HEK293 (cell line): ENCODE data around the gene ABCA2.

Experiments used
- CTCF ChIA-PET: fragments of 350-600 bp; formaldehyde crosslinking; extraction: SDS; loops from one replicate; lab custom pipeline; 2021; ENCODE audit warnings: antibody characterized with exemption; lab: Yijun Ruan, JAX
- POLR2A ChIA-PET: fragments of 300-600 bp; formaldehyde crosslinking; extraction: SDS; loops from one replicate; lab custom pipeline; 2020; ENCODE audit warnings: antibody characterized with exemption, inconsistent platforms; lab: Yijun Ruan, JAX
- H3K27ac ChIP-seq: fragments of 200-500 bp; sonication (Bioruptor generic); 2 replicates; pipeline ENCODE4 v1.5.1; 2014; ENCODE audit warnings: low read depth, low read length, control low read depth, inconsistent platforms; ENCODE audit errors: extremely low read depth
- H3K36me3 ChIP-seq, 2 experiments: fragments of 200-500 bp in 1 of 2; sonication (Bioruptor generic) in 1 of 2; 1 replicate in 1 of 2; 2 replicates in 1 of 2; pipeline ENCODE4 v1.5.1; 2014 to 2017; ENCODE audit warnings: inconsistent platforms in 2 of 2, low read length in 2 of 2; ENCODE audit not compliant: control insufficient read depth in 2 of 2, insufficient read depth in 1 of 2
- H3K4me1 ChIP-seq: fragments of 200-500 bp; sonication (Bioruptor generic); 2 replicates; pipeline ENCODE4 v1.5.1; 2014; ENCODE audit warnings: mild to moderate bottlenecking, low read length, inconsistent platforms; ENCODE audit not compliant: control insufficient read depth, insufficient read depth
- H3K4me3 ChIP-seq: 2 replicates; pipeline ENCODE4 v1.5.1; 2011; ENCODE audit warnings: low read depth, mild to moderate bottlenecking, control low read depth, low read length, moderate library complexity
- H3K9me3 ChIP-seq: fragments of 200-500 bp; sonication (Bioruptor generic); 2 replicates; pipeline ENCODE4 v1.5.1; 2014; ENCODE audit warnings: low read depth, low read length, inconsistent platforms; ENCODE audit not compliant: control insufficient read depth, insufficient read depth
- BCL11B ChIP-seq: fragments of 450-650 bp; formaldehyde crosslinking; IDR thresholded peaks from 2 replicates; pipeline ENCODE4 v1.5.1; 2016; ENCODE audit warnings: low read depth, missing biosample characterization, missing genetic modification characterization
- EGR2 ChIP-seq: fragments of 450-650 bp; formaldehyde crosslinking; IDR thresholded peaks from 2 replicates; pipeline ENCODE4 v1.5.1; 2016; ENCODE audit warnings: low read depth, missing biosample characterization, missing genetic modification characterization
- GLIS2 ChIP-seq: fragments of 450-650 bp; formaldehyde crosslinking; IDR thresholded peaks from 2 replicates; pipeline ENCODE4 v1.5.1; 2016; ENCODE audit warnings: missing biosample characterization, missing genetic modification characterization
- HIC1 ChIP-seq: fragments of 450-650 bp; formaldehyde crosslinking; IDR thresholded peaks from 2 replicates; pipeline ENCODE4 v1.5.1; 2016; ENCODE audit warnings: missing biosample characterization, missing genetic modification characterization
- HOXA7 ChIP-seq: sonication (generic); formaldehyde crosslinking; IDR thresholded peaks from 2 replicates; pipeline ENCODE4 v1.8.1; 2022; ENCODE audit warnings: missing genetic modification reagents, borderline replicate concordance
- KLF1 ChIP-seq: fragments of 450-650 bp; formaldehyde crosslinking; IDR thresholded peaks from 2 replicates; pipeline ENCODE4 v1.5.1; 2016; ENCODE audit warnings: missing biosample characterization, missing genetic modification characterization
- KLF8 ChIP-seq: fragments of 450-650 bp; formaldehyde crosslinking; IDR thresholded peaks from 2 replicates; pipeline ENCODE4 v1.5.1; 2016; ENCODE audit warnings: missing biosample characterization, missing genetic modification characterization
- MYNN ChIP-seq: fragments of 450-650 bp; formaldehyde crosslinking; IDR thresholded peaks from 2 replicates; pipeline ENCODE4 v1.5.1; 2016; ENCODE audit warnings: missing biosample characterization, missing genetic modification characterization, borderline replicate concordance
- PATZ1 ChIP-seq: fragments of 450-650 bp; formaldehyde crosslinking; IDR thresholded peaks from 2 replicates; pipeline ENCODE4 v1.5.1; 2016; ENCODE audit warnings: missing biosample characterization, missing genetic modification characterization
- REST ChIP-seq: fragments of 450-650 bp; formaldehyde crosslinking; IDR thresholded peaks from 2 replicates; pipeline ENCODE4 v1.5.1; 2016; ENCODE audit warnings: missing biosample characterization, missing genetic modification characterization
- SP3 ChIP-seq: fragments of 450-650 bp; formaldehyde crosslinking; IDR thresholded peaks from 2 replicates; pipeline ENCODE4 v1.5.1; 2016; ENCODE audit warnings: missing biosample characterization, missing genetic modification characterization
- ZBTB26 ChIP-seq: fragments of 450-650 bp; formaldehyde crosslinking; optimal IDR thresholded peaks from 2 replicates; pipeline ENCODE3; 2016; ENCODE audit warnings: missing biosample characterization, mild to moderate bottlenecking, missing genetic modification characterization
- ZBTB6 ChIP-seq: fragments of 450-650 bp; formaldehyde crosslinking; IDR thresholded peaks from 2 replicates; pipeline ENCODE4 v1.5.1; 2017; ENCODE audit warnings: missing biosample characterization, missing genetic modification characterization
- ZBTB7A ChIP-seq: fragments of 450-650 bp; formaldehyde crosslinking; IDR thresholded peaks from 2 replicates; pipeline ENCODE4 v1.5.1; 2016; ENCODE audit warnings: low read depth, missing biosample characterization, missing genetic modification characterization
- ZFHX2 ChIP-seq: fragments of 450-650 bp; formaldehyde crosslinking; conservative IDR thresholded peaks from 2 replicates; pipeline ENCODE4 v1.5.1; 2016; ENCODE audit warnings: missing biosample characterization, missing genetic modification characterization
- ZFP41 ChIP-seq: fragments of 450-650 bp; formaldehyde crosslinking; IDR thresholded peaks from 2 replicates; pipeline ENCODE4 v1.5.1; 2016; ENCODE audit warnings: missing biosample characterization, missing genetic modification characterization, borderline replicate concordance
- ZNF148 ChIP-seq: fragments of 450-650 bp; formaldehyde crosslinking; IDR thresholded peaks from 2 replicates; pipeline ENCODE4 v1.5.0; 2017; ENCODE audit warnings: missing biosample characterization, missing genetic modification characterization, borderline replicate concordance
- ZNF311 ChIP-seq: fragments of 450-650 bp; formaldehyde crosslinking; IDR thresholded peaks from 2 replicates; pipeline ENCODE4 v1.5.1; 2017; ENCODE audit warnings: missing biosample characterization, missing genetic modification characterization, borderline replicate concordance
- ZNF341 ChIP-seq: fragments of 450-650 bp; formaldehyde crosslinking; IDR thresholded peaks from 2 replicates; pipeline ENCODE4; 2016; ENCODE audit warnings: low read depth, missing biosample characterization, missing genetic modification characterization
- ZNF37A ChIP-seq: fragments of 450-650 bp; IDR thresholded peaks from 2 replicates; pipeline ENCODE4 v1.5.1; 2018; ENCODE audit warnings: missing biosample characterization, missing genetic modification characterization
- ZNF391 ChIP-seq: fragments of 450-650 bp; formaldehyde crosslinking; IDR thresholded peaks from 2 replicates; pipeline ENCODE4 v1.5.1; 2016; ENCODE audit warnings: low read depth, missing biosample characterization, missing genetic modification characterization, borderline replicate concordance
- ZNF580 ChIP-seq: fragments of 450-650 bp; formaldehyde crosslinking; IDR thresholded peaks from 2 replicates; pipeline ENCODE4 v1.5.1; 2016; ENCODE audit warnings: missing biosample characterization, missing genetic modification characterization

Gene ABCA2

GRCh38 chr9:137027369-137028262, at the start of gene ABCA2:
TSS of gene ABCA2 (minus strand) at chr9:137028237. CDS start at chr9:137028140, 97 bp downstream.
- H3K9me3 ChIP-seq = no peaks in the 10 kb centered on the region
- ChIA-PET POLR2A (interaction anchor here (0.6 to 1.4 kb wide), 2 partner anchors 43 to 79 kb away, joined by 3 read pairs; no protein-coding TSS in a partner anchor), CTCF (interaction anchor here (0.7 to 5.8 kb wide), 20 partner anchors 8 to 244 kb away, joined by 3 to 86 read pairs (median 10); partner anchors contain the start of genes CLIC3, MAN1B1, NPDC1 and RNF224)
- no peaks in the 10 kb centered on the region for H3K36me3 ChIP-seq
- peaks cover 2% of the 10 kb centered on the region; the same call in 1 of the 2 replicates for H3K4me1 ChIP-seq
- peak within 1 kb of the TSS; percentile 66; the same call in 1 of the 2 replicates for H3K27ac ChIP-seq
- H3K4me3 ChIP-seq = peak within 1 kb of the TSS; percentile 42
- TF ChIP-seq ZFP41 (tag by site-specific recombination) = no peak
- TF ChIP-seq MYNN = no peak
- TF ChIP-seq BCL11B (tag by site-specific recombination) = peak; percentile 84
- 0 out of 2 replicates have a peak, but pooled peaks have one; percentile 12 for TF ChIP-seq EGR2 (tag by site-specific recombination)
- TF ChIP-seq GLIS2 (tag by site-specific recombination) = peak; percentile 72
- TF ChIP-seq ZNF148 = no peak
- TF ChIP-seq ZBTB26 (tag by site-specific recombination) = peak; percentile 52
- no peak for TF ChIP-seq ZNF37A (tag by site-specific recombination)
- TF ChIP-seq ZBTB6 = no peak
- TF ChIP-seq ZNF391 (tag by site-specific recombination) = no peak
- peak; percentile 36; the same call in 1 of the 2 replicates for TF ChIP-seq HIC1 (tag by site-specific recombination)
- TF ChIP-seq REST (tag by site-specific recombination) = no peak
- no peak for TF ChIP-seq HOXA7
- TF ChIP-seq ZNF580 (tag by site-specific recombination) = no peak
- TF ChIP-seq ZNF311 (tag by site-specific recombination) = no peak
- TF ChIP-seq ZFHX2 (tag by site-specific recombination) = 0 out of 2 replicates have a peak, but pooled peaks have one; percentile 19
- peak; percentile 39 for TF ChIP-seq KLF1 (tag by site-specific recombination)
- TF ChIP-seq SP3 (tag by site-specific recombination) = no peak
- TF ChIP-seq PATZ1 (tag by site-specific recombination) = 0 out of 2 replicates have a peak, but pooled peaks have one; percentile 44
- 0 out of 2 replicates have a peak, but pooled peaks have one; percentile 10 for TF ChIP-seq ZNF341 (tag by site-specific recombination)
- peak; percentile 45; the same call in 1 of the 2 replicates for TF ChIP-seq KLF8 (tag by site-specific recombination)
- TF ChIP-seq ZBTB7A (tag by site-specific recombination) = peak; percentile 57; the same call in 1 of the 2 replicates
